VCaP (cell line): Measurements from ENCODE around the gene ARID3A.

Experiments
- H3K27ac ChIP-seq: fragments of 450-650 bp; 2 replicates; pipeline ENCODE4 v1.5.1; 2017
- TF ChIP-seq, protein P1 (sequence below): fragments of 450-650 bp; conservative IDR thresholded peaks from 2 replicates; pipeline ENCODE4 v1.5.1; 2017; ENCODE audit warnings: mild to moderate bottlenecking, moderate library complexity

Gene ARID3A

GRCh38 chr19:1007399-1008251, 81.8 kb downstream of the ARID3A start:
- H3K27ac ChIP-seq, result no peak overlapping the region
- TF ChIP-seq, protein P1, sequence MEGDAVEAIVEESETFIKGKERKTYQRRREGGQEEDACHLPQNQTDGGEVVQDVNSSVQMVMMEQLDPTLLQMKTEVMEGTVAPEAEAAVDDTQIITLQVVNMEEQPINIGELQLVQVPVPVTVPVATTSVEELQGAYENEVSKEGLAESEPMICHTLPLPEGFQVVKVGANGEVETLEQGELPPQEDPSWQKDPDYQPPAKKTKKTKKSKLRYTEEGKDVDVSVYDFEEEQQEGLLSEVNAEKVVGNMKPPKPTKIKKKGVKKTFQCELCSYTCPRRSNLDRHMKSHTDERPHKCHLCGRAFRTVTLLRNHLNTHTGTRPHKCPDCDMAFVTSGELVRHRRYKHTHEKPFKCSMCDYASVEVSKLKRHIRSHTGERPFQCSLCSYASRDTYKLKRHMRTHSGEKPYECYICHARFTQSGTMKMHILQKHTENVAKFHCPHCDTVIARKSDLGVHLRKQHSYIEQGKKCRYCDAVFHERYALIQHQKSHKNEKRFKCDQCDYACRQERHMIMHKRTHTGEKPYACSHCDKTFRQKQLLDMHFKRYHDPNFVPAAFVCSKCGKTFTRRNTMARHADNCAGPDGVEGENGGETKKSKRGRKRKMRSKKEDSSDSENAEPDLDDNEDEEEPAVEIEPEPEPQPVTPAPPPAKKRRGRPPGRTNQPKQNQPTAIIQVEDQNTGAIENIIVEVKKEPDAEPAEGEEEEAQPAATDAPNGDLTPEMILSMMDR, result no peak

DNA sequence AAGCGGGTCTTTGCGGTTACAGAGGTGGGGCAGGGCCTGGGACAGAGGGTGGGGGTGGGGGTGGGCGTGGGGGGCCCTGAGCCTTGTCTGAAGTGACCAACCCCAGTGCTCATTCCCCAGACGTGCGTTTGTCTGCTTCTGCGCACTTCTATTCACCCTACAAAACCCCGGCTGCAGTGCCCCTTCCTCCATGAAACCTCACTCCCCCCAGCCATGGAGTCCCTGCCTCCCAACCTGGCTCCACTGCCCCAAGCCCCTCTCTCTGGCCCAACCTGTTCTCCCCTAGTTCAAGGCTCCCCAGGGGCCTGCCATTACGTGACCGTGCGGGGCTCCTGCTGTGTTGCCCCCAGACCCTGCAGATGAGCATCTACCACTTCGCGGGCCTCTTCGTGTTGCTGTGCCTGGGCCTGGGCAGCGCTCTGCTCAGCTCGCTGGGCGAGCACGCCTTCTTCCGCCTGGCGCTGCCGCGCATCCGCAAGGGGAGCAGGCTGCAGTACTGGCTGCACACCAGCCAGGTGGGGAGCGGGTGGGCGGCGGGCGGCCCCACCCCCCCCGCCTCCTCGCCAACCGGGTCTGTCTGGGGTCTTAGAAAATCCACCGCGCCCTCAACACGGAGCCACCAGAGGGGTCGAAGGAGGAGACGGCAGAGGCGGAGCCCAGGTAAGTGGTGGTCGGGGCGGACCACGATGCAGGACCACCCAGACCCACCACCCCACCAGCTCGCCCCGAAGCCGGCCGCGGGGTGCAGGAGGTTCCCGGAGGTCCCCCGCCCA, 82.6 kb downstream of the ARID3A start:
- H3K27ac ChIP-seq, result no peak overlapping the region
- TF ChIP-seq, protein P1, result no peak

DNA sequence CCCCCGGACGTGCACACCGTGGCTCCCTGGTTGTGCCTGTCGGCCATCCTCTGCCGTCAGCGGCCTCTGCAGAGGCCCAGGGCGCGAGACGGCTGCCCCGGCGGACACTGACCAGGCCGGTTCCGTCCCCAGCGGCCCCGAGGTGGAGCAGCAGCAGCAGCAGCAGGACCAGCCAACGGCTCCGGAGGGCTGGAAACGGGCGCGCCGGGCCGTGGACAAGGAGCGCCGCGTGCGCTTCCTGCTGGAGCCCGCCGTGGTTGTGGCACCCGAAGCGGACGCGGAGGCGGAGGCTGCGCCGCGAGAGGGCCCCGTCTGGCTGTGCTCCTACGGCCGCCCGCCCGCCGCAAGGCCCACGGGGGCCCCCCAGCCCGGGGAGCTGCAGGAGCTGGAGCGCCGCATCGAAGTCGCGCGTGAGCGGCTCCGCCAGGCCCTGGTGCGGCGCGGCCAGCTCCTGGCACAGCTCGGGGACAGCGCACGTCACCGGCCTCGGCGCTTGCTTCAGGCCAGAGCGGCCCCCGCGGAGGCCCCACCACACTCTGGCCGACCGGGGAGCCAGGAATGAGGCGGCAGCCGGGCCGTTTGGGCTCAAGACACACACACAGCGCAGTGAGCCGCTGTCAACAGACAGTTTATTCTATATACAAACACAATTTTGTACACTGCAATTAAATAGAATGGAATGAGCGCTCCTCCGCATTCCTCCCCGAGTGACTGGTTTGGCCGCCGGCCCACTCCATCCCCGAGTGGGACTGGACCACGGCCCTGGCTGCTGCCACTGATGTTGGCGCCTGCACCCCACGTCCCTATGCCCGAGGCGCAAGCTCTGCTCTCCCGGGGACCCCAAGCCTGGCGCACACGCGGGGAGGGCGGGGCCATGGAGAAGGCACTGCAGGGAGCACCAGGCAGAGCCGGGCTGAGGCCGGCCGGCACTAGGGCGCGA, 83.5 kb downstream of the ARID3A start:
- H3K27ac ChIP-seq, result no peak overlapping the region
- TF ChIP-seq, protein P1, result no peak

DNA sequence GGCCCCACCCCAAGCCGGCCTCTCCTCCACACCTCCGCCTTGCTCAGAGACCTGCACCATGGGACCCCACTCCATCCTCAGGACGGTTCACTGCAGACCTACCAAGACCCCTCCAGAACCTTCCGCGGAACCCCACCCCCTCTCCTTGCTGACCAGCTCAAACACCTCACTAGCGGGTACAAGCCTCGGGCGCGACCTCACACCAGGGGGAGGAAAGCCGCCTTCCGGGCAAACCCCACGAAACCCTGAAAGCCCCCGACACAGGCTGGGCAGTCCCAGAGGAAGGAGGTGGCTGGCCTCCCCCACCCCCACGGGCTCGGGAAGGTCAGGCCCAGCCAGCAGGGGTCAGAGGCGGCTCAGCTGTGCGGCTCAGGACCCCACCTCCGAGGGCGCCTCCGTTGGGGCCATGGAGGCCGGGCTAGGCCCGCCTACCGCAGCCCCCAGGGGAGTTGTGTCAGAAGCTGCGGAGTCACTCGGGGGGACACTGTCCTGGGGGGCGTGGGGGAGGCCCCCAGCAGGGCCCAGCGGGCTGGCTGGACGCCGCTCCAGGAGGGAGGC, 84.2 kb downstream of the ARID3A start:
- no peak overlapping the region for H3K27ac ChIP-seq
- TF ChIP-seq, protein P1, result no peak

DNA sequence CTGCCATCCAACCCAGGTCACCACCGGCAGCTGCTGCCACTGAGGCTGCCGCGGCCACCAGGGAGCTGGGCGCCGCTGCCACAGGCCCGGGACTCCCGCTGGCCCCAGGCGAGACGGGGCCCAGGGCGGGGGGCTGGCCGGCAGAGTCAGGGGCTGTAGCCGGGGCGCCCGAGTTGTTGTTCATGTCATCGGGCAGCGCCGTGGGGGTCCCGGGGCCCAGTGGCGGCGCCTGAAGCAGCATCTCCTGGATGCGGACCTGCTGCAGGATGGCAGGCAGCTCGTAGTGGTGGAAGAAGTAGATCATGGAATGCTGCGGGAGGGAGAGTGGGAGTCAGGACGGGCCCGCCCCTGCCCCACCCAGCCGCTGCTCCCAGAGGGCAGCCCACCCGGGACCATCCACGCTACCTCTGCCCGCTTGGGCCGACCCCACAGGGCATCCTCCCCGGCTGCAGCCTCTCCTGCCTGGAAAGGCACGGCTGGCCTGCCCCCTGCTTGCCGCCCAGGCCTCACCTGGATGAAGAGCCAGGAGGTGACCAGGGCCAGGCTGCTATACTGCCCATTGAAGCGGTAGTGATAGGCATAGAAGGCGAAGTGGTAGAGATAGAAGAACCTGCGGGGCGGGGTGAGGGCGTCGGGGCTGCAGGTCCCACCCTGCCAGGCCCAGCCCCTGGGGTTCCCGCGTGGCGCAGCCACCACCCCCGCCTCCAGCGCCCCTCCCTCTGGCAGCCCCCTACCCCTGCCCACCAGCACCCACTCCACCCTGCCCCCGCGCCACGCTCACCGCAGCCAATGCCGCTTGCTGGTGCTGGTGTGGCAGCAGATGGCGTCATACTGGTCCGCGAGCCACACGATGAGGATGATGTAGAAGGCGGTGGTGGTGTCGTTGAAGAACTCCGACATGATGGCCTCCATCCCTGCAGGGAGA, 85.0 kb downstream of the ARID3A start:
- TF ChIP-seq, protein P1, result no peak
- H3K27ac ChIP-seq, result no peak overlapping the region

DNA sequence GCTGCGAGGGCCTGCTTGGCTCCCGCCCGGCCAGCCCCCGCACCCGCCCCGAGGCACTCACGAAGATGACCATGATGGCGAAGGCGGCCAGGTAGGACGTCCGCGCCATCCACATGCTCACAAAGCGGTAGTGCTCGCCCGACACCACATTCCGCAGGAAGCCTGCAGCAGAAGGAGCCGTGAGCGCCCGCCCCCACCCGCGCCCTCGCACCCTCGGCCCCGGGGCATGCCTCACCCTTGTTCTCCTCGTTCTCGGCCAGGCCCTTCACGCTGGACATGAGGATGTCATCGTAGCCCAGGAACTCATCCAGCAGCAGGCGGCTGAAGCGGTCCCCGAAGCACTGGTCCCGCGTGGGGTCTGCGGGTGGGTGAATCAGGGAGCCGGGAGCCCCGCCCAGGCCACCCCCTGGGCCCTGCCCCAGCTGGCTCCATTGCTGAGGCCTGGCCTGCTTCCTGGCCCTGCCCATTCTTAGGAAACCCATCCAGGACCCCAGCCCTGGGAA, 86.0 kb downstream of the ARID3A start:
- no peak overlapping the region for H3K27ac ChIP-seq

More for the DNA sequence above, 86.0 kb downstream of the ARID3A start:
- TF ChIP-seq, protein P1, result no peak
